Measurements from ENCODE around the gene CACNG7. TPM values are rescaled to one million over a fixed set of nuclear protein-coding genes. Genes with fewer than 3 reads are reported as not detected.

CACNG7 gene
- total RNA-seq, 2 donors from 2014 or later, result 0.16 TPM; not detected in 1

GRCh38 chr19:53907690-53908089 lies 1.4 kb upstream of the CACNG7 start:
- intact Hi-C loops (cut with DNase I), result loop anchor here (5.0 to 10.0 kb wide), 2 partner anchors 63 to 115 kb away; no protein-coding TSS in a partner anchor
- no peak for TF ChIP-seq CTCF (IDR thresholded peaks at IDR 0.05)
- peaks cover 34% of the 10 kb centered on the region for H3K27me3 ChIP-seq
- no peak overlapping the region for H3K27ac ChIP-seq
- H3K4me3 ChIP-seq, result no peak overlapping the region
- no peaks in the 10 kb centered on the region for H3K36me3 ChIP-seq
- no peak for DNase-seq
- no peaks in the 10 kb centered on the region for H3K9me3 ChIP-seq
- no peak overlapping the region for H3K9ac ChIP-seq (ENCODE audit: low read depth in 2 of 2, low read length in 2 of 2)
- H3K4me1 ChIP-seq, result no peaks in the 10 kb centered on the region

GRCh38 chr19:53908106-53908934 lies 758 bp upstream of the CACNG7 start:
- H3K4me1 ChIP-seq, result no peaks in the 10 kb centered on the region
- intact Hi-C loops (cut with DNase I), result loop anchor here (5.0 to 10.0 kb wide), 2 partner anchors 64 to 114 kb away; no protein-coding TSS in a partner anchor
- DNase-seq, result peak; percentile 32
- H3K27me3 ChIP-seq, result peaks cover 36% of the 10 kb centered on the region
- no peak for TF ChIP-seq CTCF (IDR thresholded peaks at IDR 0.05)
- H3K27ac ChIP-seq, result no peak overlapping the region
- H3K9me3 ChIP-seq, result no peaks in the 10 kb centered on the region
- no peak overlapping the region for H3K9ac ChIP-seq (ENCODE audit: low read depth in 2 of 2, low read length in 2 of 2)
- no peaks in the 10 kb centered on the region for H3K36me3 ChIP-seq
- H3K4me3 ChIP-seq, result no peak overlapping the region

- no peaks in the 10 kb centered on the region for H3K4me1 ChIP-seq
- H3K36me3 ChIP-seq, result no peaks in the 10 kb centered on the region
- H3K27me3 ChIP-seq, result peaks cover 36% of the 10 kb centered on the region
- no peak overlapping the region for H3K4me3 ChIP-seq
- H3K9ac ChIP-seq (ENCODE audit: low read depth in 2 of 2, low read length in 2 of 2), result no peak overlapping the region
- intact Hi-C loops (cut with DNase I), result loop anchor here (5.0 to 10.0 kb wide), 2 partner anchors 65 to 113 kb away; no protein-coding TSS in a partner anchor
- no peaks in the 10 kb centered on the region for H3K9me3 ChIP-seq
- H3K27ac ChIP-seq, result no peak overlapping the region
- DNase-seq, result no peak
- no peak for TF ChIP-seq CTCF (IDR thresholded peaks at IDR 0.05)
Observed at GRCh38 chr19:53909471-53910169, 542 bp downstream of the CACNG7 start.

GRCh38 chr19:53910170-53910518 lies 1.1 kb downstream of the CACNG7 start:
- Histone ChIP-seq H3K4me3 (no peak overlapping the region), H3K4me1 (no peaks in the 10 kb centered on the region), H3K36me3 (no peaks in the 10 kb centered on the region), H3K27me3 (peaks cover 36% of the 10 kb centered on the region), H3K27ac (no peak overlapping the region), H3K9me3 (no peaks in the 10 kb centered on the region), H3K9ac (ENCODE audit: low read depth in 2 of 2, low read length in 2 of 2) (no peak overlapping the region)
- no peak for TF ChIP-seq CTCF (IDR thresholded peaks at IDR 0.05)
- DNase-seq, result no peak
- intact Hi-C loops (cut with DNase I), result no loop called here

GRCh38 chr19:53912653-53913052 lies 3.6 kb downstream of the CACNG7 start:
- Histone ChIP-seq H3K9ac (ENCODE audit: low read depth in 2 of 2, low read length in 2 of 2) (no peak overlapping the region), H3K4me1 (no peaks in the 10 kb centered on the region), H3K4me3 (no peak overlapping the region), H3K27ac (no peak overlapping the region), H3K27me3 (peaks cover 23% of the 10 kb centered on the region), H3K36me3 (no peaks in the 10 kb centered on the region), H3K9me3 (no peaks in the 10 kb centered on the region)
- intact Hi-C loops (cut with DNase I), result no loop called here
- TF ChIP-seq CTCF (IDR thresholded peaks at IDR 0.05), result peak; percentile 13
- DNase-seq, result no peak
